H9 (cell line): ENCODE measurements around the gene HOXA1. TPM values are rescaled to one million over a fixed set of nuclear protein-coding genes. Genes with fewer than 3 reads are reported as not detected.

ENCODE experiments used
- DNase-seq: peaks from one replicate; pipeline ENCODE4 v3.0.0-alpha.2; 2017
- H2AFZ ChIP-seq: one replicate; pipeline ENCODE4 v1.6.1; 2013; ENCODE audit warnings: mild to moderate bottlenecking, low read length, control low read depth, moderate library complexity
- H2AK5ac ChIP-seq: 2 replicates; pipeline ENCODE4 v1.6.1; 2013; ENCODE audit warnings: low read length, control low read depth, mixed read lengths; ENCODE audit not compliant: insufficient read length
- H2BK120ac ChIP-seq: one replicate; pipeline ENCODE4 v1.6.1; 2013; ENCODE audit warnings: low read depth, mild to moderate bottlenecking, low read length, control low read depth, inconsistent platforms; ENCODE audit not compliant: poor library complexity, severe bottlenecking
- H2BK12ac ChIP-seq: 2 replicates; pipeline ENCODE4 v1.6.1; 2013; ENCODE audit warnings: low read length, control low read depth, mixed read lengths, low read depth; ENCODE audit not compliant: insufficient read length
- H2BK15ac ChIP-seq: 2 replicates; pipeline ENCODE4 v1.6.1; 2013; ENCODE audit warnings: low read depth, low read length, control low read depth
- H2BK20ac ChIP-seq: one replicate; pipeline ENCODE4 v1.6.1; 2013; ENCODE audit warnings: low read depth, mild to moderate bottlenecking, low read length, control low read depth, inconsistent platforms; ENCODE audit not compliant: poor library complexity, severe bottlenecking
- H2BK5ac ChIP-seq: 2 replicates; pipeline ENCODE4 v1.6.1; 2013; ENCODE audit warnings: low read length, control low read depth, mixed read lengths; ENCODE audit not compliant: insufficient read length
- H3K14ac ChIP-seq: 2 replicates; pipeline ENCODE4 v1.6.1; 2013; ENCODE audit warnings: low read length, control low read depth; ENCODE audit not compliant: insufficient read depth
- H3K18ac ChIP-seq: 2 replicates; pipeline ENCODE4 v1.6.1; 2013; ENCODE audit warnings: low read depth, mild to moderate bottlenecking, mixed read lengths, low read length, control low read depth; ENCODE audit not compliant: insufficient read length
- H3K23ac ChIP-seq: 2 replicates; pipeline ENCODE4 v1.6.1; 2013; ENCODE audit warnings: low read length, control low read depth, mixed read lengths, low read depth; ENCODE audit not compliant: insufficient read length
- H3K23me2 ChIP-seq: 2 replicates; pipeline ENCODE4 v1.6.1; 2013; ENCODE audit warnings: low read depth, mild to moderate bottlenecking, mixed read lengths, low read length, control low read depth; ENCODE audit not compliant: insufficient read length, poor library complexity, severe bottlenecking
- H3K27ac ChIP-seq: 2 replicates; pipeline ENCODE4 v1.5.1; 2013; ENCODE audit warnings: low read length, control low read depth, mixed read lengths, low read depth; ENCODE audit not compliant: insufficient read length
- H3K27me3 ChIP-seq: 2 replicates; pipeline ENCODE4 v1.6.1; 2013; ENCODE audit warnings: low read length, control low read depth, inconsistent platforms; ENCODE audit not compliant: insufficient read depth
- H3K4ac ChIP-seq: 2 replicates; pipeline ENCODE4 v1.6.1; 2013; ENCODE audit warnings: low read depth, mild to moderate bottlenecking, control low read depth, inconsistent platforms, low read length, moderate library complexity
- H3K4me1 ChIP-seq: 2 replicates; pipeline ENCODE4 v1.6.1; 2013; ENCODE audit warnings: low read length, control low read depth, inconsistent platforms; ENCODE audit not compliant: insufficient read depth
- H3K4me2 ChIP-seq: 2 replicates; pipeline ENCODE4 v1.6.1; 2013; ENCODE audit warnings: low read length, control low read depth, mixed read lengths; ENCODE audit not compliant: insufficient read length, insufficient read depth
- H3K56ac ChIP-seq: 2 replicates; pipeline ENCODE4 v1.6.1; 2013; ENCODE audit warnings: low read depth, mild to moderate bottlenecking, mixed read lengths, low read length, control low read depth; ENCODE audit not compliant: insufficient read length
- H3K79me1 ChIP-seq: 2 replicates; pipeline ENCODE4 v1.6.1; 2013; ENCODE audit warnings: low read depth, mild to moderate bottlenecking, moderate library complexity, low read length, control low read depth, inconsistent platforms; ENCODE audit not compliant: insufficient read depth, poor library complexity, severe bottlenecking
- H3K79me2 ChIP-seq: 2 replicates; pipeline ENCODE4 v1.6.1; 2013; ENCODE audit warnings: low read length, control low read depth, inconsistent platforms; ENCODE audit not compliant: insufficient read depth
- H3K9ac ChIP-seq: 2 replicates; pipeline ENCODE4 v1.6.1; 2013; ENCODE audit warnings: low read length, control low read depth, mixed read lengths; ENCODE audit not compliant: insufficient read length; ENCODE audit errors: extremely low read depth
- H3K9me3 ChIP-seq: one replicate; pipeline ENCODE4 v1.6.1; 2013; ENCODE audit warnings: low read depth, low read length, inconsistent platforms; ENCODE audit not compliant: control insufficient read depth
- H3T11ph ChIP-seq: one replicate; pipeline ENCODE4 v1.6.1; 2013; ENCODE audit warnings: mild to moderate bottlenecking, low read length, control low read depth, inconsistent platforms
- H4K20me1 ChIP-seq: one replicate; pipeline ENCODE4 v1.6.1; 2013; ENCODE audit not compliant: control insufficient read depth, insufficient read length, insufficient read depth
- H4K5ac ChIP-seq: 2 replicates; pipeline ENCODE4 v1.6.1; 2013; ENCODE audit warnings: low read depth, mild to moderate bottlenecking, mixed read lengths, low read length, control low read depth; ENCODE audit not compliant: insufficient read length
- H4K8ac ChIP-seq: replicated peaks from 2 replicates; pipeline ENCODE4 v1.6.1; 2013; ENCODE audit warnings: low read length, control low read depth, mixed read lengths, low read depth; ENCODE audit not compliant: insufficient read length
- H4K91ac ChIP-seq: 2 replicates; pipeline ENCODE4 v1.6.1; 2013; ENCODE audit warnings: low read depth, mild to moderate bottlenecking, moderate library complexity, mixed read lengths, low read length, control low read depth; ENCODE audit not compliant: insufficient read length
- H3K27ac Mint-ChIP-seq, 3 experiments: 2 replicates in 2 of 3; 3 replicates in 1 of 3; pipeline ENCODE4 v1.8.0; 2020 to 2021; ENCODE audit warnings: mixed read lengths in 3 of 3, mild to moderate bottlenecking in 1 of 3, moderate library complexity in 1 of 3
- H3K27me3 Mint-ChIP-seq: 2 replicates; pipeline ENCODE4 v1.8.0; 2021; ENCODE audit warnings: low read depth, mild to moderate bottlenecking, moderate library complexity, mixed read lengths
- H3K36me3 Mint-ChIP-seq, 3 experiments: 2 replicates in 2 of 3; 3 replicates in 1 of 3; pipeline ENCODE4 v1.8.0; 2020 to 2021; ENCODE audit warnings: low read depth in 3 of 3, mixed read lengths in 3 of 3; ENCODE audit not compliant: insufficient read depth in 1 of 3
- H3K4me1 Mint-ChIP-seq, 2 experiments: 2 replicates each; pipeline ENCODE4 v1.8.0; 2020; ENCODE audit warnings: mixed read lengths in 2 of 2
- H3K4me3 Mint-ChIP-seq, 2 experiments: 2 replicates in 1 of 2; 3 replicates in 1 of 2; pipeline ENCODE4 v1.8.0; 2020 to 2021; ENCODE audit warnings: mild to moderate bottlenecking in 2 of 2, mixed read lengths in 2 of 2, moderate library complexity in 1 of 2
- H3K9me3 Mint-ChIP-seq, 2 experiments: 2 replicates in 1 of 2; 3 replicates in 1 of 2; pipeline ENCODE4 v1.8.0; 2020; ENCODE audit warnings: mild to moderate bottlenecking in 2 of 2, mixed read lengths in 2 of 2, moderate library complexity in 1 of 2
- CTCF ChIP-seq: fragments of 200-600 bp; sonication (generic); conservative IDR thresholded peaks from 3 replicates; pipeline ENCODE4 v1.8.0; 2021; ENCODE audit warnings: antibody characterized with exemption, mild to moderate bottlenecking
- WGBS: extraction: QIAGEN DNeasy Blood & Tissue Kit; methylation state at CpG from one replicate; pipeline ENCODE4 v1.1.7; 2013; ENCODE audit warnings: missing lambda C conversion rate, low lambda C conversion rate, mixed read lengths; ENCODE audit not compliant: insufficient read length; ENCODE audit errors: extremely low coverage; 5-methylcytosine and 5-hydroxymethylcytosine counted together
- total RNA-seq: library from RNA; stranded (reverse); gene quantifications from 2 replicates; pipeline ENCODE4 v1.2.1, GENCODE V29; 2021

HOXA1 gene
- total RNA-seq, 1 experiment from 2014 or later, result not detected

- Histone ChIP-seq H3K4me1 (peaks cover 5% of the 10 kb centered on the region; the same call in 1 of the 2 replicates), H3K79me1 (no peaks in the 10 kb centered on the region), H3K4me2 (no peak overlapping the region), H2BK20ac (no peak overlapping the region), H4K91ac (no peak overlapping the region), H3K9ac (no peak overlapping the region), H2BK5ac (no peak overlapping the region), H3K27me3 (peaks cover 89% of the 10 kb centered on the region), H3K9me3 (no peaks in the 10 kb centered on the region), H2BK12ac (no peak overlapping the region), H3K14ac (no peak overlapping the region), H2BK15ac (no peak overlapping the region), H2AFZ (no peak overlapping the region), H3K23me2 (peaks cover 7% of the 10 kb centered on the region), H2BK120ac (no peak overlapping the region), H3K23ac (no peak overlapping the region), H3K79me2 (no peaks in the 10 kb centered on the region), H3K18ac (no peak overlapping the region), H3K27ac (no peak overlapping the region), H4K8ac (no peak overlapping the region), H4K20me1 (no peaks in the 10 kb centered on the region), H3T11ph (no peak overlapping the region), H3K4ac (no peak overlapping the region), H3K56ac (no peak overlapping the region), H2AK5ac (no peak overlapping the region), H4K5ac (no peak overlapping the region)
- WGBS, result no CpG with 5 or more reads among the region's 1 CpG
- Mint-ChIP-seq H3K36me3 (no peaks in the 10 kb centered on the region; a peak in 1 of 7 replicates), H3K9me3 (peaks cover 0 to 20% of the 10 kb centered on the region in 2 experiments; a peak in 3 of 5 replicates), H3K4me3 (no peak overlapping the region), H3K27ac (no peak overlapping the region), H3K27me3 (peaks cover 100% of the 10 kb centered on the region), H3K4me1 (peaks cover 46 to 48% of the 10 kb centered on the region in 2 experiments)
- TF ChIP-seq CTCF, result no peak
- DNase-seq, result no peak
Observed at GRCh38 chr7:27092819-27093110, 3.0 kb downstream of the HOXA1 start.
